Activated naive CD8-positive, alpha-beta T cell treated with anti-CD3 and anti-CD28 coated beads for 36 hours (primary cell): ENCODE results near the gene SH3PXD2B. TPM values are rescaled to one million over a fixed set of nuclear protein-coding genes. Genes with fewer than 3 reads are reported as not detected.

Source experiments
- DNase-seq: peaks from one replicate; pipeline ENCODE4 v3.0.0; 2021
- H3K27ac Mint-ChIP-seq: one replicate; pipeline ENCODE4 v1.8.0; 2022; ENCODE audit warnings: mild to moderate bottlenecking, moderate library complexity, mixed read lengths
- H3K27me3 Mint-ChIP-seq: one replicate; pipeline ENCODE4 v1.8.0; 2022; ENCODE audit warnings: mild to moderate bottlenecking, mixed read lengths
- H3K36me3 Mint-ChIP-seq: one replicate; pipeline ENCODE4 v1.8.0; 2021; ENCODE audit warnings: mild to moderate bottlenecking, mixed read lengths
- H3K4me1 Mint-ChIP-seq: one replicate; pipeline ENCODE4 v1.8.0; 2021; ENCODE audit warnings: mixed read lengths
- H3K4me3 Mint-ChIP-seq: one replicate; pipeline ENCODE4 v1.8.0; 2022; ENCODE audit warnings: mild to moderate bottlenecking, moderate library complexity, mixed read lengths
- H3K9me3 Mint-ChIP-seq: one replicate; pipeline ENCODE4 v1.8.0; 2022; ENCODE audit warnings: mixed read lengths
- total RNA-seq, 2 experiments: library from RNA; stranded (reverse); gene quantifications; one replicate each; pipeline ENCODE4 v1.2.3, GENCODE V29; 2021

SH3PXD2B gene
- under 1 TPM; 0.80 to 0.84 TPM for total RNA-seq

- no peaks in the 10 kb centered on the region for H3K9me3 Mint-ChIP-seq
- peak within 1 kb of the TSS; percentile 71 for H3K4me3 Mint-ChIP-seq
- DNase-seq = peak; percentile 59
- H3K4me1 Mint-ChIP-seq = peaks cover 4% of the 10 kb centered on the region
- no peak within 1 kb of the TSS for H3K27ac Mint-ChIP-seq
- no peaks in the 10 kb centered on the region for H3K36me3 Mint-ChIP-seq
- peaks cover 26% of the 10 kb centered on the region for H3K27me3 Mint-ChIP-seq
Observed at GRCh38 chr5:172454358-172455086, at the start of gene SH3PXD2B. SH3PXD2B (minus strand) TSS chr5:172454525; CDS start chr5:172454352, 173 bp downstream.

DNA sequence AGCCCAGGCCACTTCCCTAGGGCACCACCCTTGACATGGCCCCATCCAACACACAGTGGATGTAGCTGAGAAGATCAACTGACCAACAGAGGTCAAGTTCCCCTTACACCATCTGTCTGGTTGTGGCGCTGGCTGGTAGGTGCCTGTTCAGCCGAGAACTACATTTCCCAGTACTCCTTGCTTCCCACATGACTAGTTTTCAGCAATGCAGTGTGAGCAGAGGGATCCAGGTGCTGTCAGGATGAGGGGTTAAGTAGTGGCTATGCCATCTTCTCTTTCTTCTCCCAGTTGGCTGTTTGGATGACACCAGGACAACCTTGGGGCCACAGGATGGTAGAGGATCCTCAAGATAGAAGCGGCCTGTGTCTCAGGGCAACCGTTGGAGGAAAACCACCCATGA lies 48.6 kb upstream of the SH3PXD2B start:
- no peaks in the 10 kb centered on the region for H3K36me3 Mint-ChIP-seq
- no peaks in the 10 kb centered on the region for H3K4me1 Mint-ChIP-seq
- no peak overlapping the region for H3K27ac Mint-ChIP-seq
- DNase-seq = no peak
- H3K9me3 Mint-ChIP-seq = no peaks in the 10 kb centered on the region
- no peak overlapping the region for H3K4me3 Mint-ChIP-seq
- H3K27me3 Mint-ChIP-seq = no peaks in the 10 kb centered on the region

GRCh38 chr5:172502410-172502809 lies 48.1 kb upstream of the SH3PXD2B start:
- H3K27ac Mint-ChIP-seq = no peak overlapping the region
- H3K4me3 Mint-ChIP-seq = no peak overlapping the region
- H3K4me1 Mint-ChIP-seq = no peaks in the 10 kb centered on the region
- H3K27me3 Mint-ChIP-seq = no peaks in the 10 kb centered on the region
- H3K36me3 Mint-ChIP-seq = no peaks in the 10 kb centered on the region
- DNase-seq = no peak
- no peaks in the 10 kb centered on the region for H3K9me3 Mint-ChIP-seq

DNA sequence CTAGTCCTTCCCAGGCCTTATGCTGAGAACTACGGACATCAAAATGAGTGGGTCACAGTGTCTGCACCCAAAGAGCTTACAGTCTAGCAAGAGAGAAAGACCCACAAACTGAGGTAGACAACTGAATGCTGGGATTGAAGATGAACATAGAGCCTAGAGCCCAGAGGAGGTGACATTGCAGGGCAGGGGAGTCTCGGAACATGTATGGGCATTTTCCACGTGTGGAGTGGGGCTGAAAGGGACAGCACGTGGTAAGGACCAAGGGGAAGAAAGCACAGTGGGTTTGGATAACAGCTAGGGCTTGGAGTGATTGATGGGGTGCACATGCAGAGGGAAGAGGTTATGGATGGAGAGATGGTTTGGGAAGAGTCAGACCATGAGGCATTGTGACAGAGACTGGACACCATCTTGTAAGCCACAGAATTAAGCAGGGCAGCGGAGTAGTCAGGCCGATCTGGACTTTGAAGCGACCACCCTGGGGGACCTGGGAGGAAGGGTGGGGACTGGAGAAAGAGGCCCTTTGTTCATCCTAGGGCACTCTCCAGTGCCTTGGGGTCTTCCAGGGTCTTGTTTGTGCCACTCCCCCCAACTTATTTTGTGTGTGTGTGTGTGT lies 47.5 kb upstream of the SH3PXD2B start:
- Mint-ChIP-seq H3K27ac (no peak overlapping the region), H3K4me3 (no peak overlapping the region), H3K9me3 (no peaks in the 10 kb centered on the region), H3K27me3 (no peaks in the 10 kb centered on the region), H3K4me1 (no peaks in the 10 kb centered on the region), H3K36me3 (no peaks in the 10 kb centered on the region)
- DNase-seq = no peak

DNA sequence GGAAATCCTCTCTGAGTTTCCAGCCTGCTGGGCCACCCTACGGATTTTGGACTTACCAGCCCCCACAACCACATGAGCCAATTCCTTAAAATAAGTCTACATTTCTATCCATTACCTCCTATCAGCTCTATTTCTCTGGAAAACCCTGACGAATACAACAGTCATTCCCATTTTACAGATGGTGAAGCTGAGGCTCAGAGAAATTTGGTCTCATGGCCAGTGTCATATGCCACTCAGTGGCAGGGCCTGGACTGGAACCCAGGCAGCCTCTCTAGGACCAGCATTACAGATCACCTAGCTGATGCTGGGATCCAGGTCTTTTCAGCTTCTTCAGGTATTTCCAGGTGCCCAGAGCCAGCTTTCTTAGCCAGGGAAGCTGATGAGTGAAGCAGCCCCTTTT lies 45.0 kb upstream of the SH3PXD2B start:
- no peak overlapping the region for H3K4me3 Mint-ChIP-seq
- no peak overlapping the region for H3K27ac Mint-ChIP-seq
- H3K4me1 Mint-ChIP-seq = no peaks in the 10 kb centered on the region
- no peaks in the 10 kb centered on the region for H3K27me3 Mint-ChIP-seq
- peaks cover 3% of the 10 kb centered on the region for H3K9me3 Mint-ChIP-seq
- DNase-seq = no peak
- H3K36me3 Mint-ChIP-seq = no peaks in the 10 kb centered on the region

- Mint-ChIP-seq H3K36me3 (no peaks in the 10 kb centered on the region), H3K9me3 (peaks cover 3% of the 10 kb centered on the region), H3K4me1 (no peaks in the 10 kb centered on the region), H3K4me3 (no peak overlapping the region), H3K27me3 (no peaks in the 10 kb centered on the region), H3K27ac (no peak overlapping the region)
- no peak for DNase-seq
Observed at GRCh38 chr5:172498431-172499129, 44.3 kb upstream of the SH3PXD2B start.

GRCh38 chr5:172497591-172498255 lies 43.4 kb upstream of the SH3PXD2B start:
- H3K36me3 Mint-ChIP-seq = no peaks in the 10 kb centered on the region
- no peak for DNase-seq
- H3K27me3 Mint-ChIP-seq = no peaks in the 10 kb centered on the region

GRCh38 chr5:172496671-172497371 lies 42.5 kb upstream of the SH3PXD2B start:
- Mint-ChIP-seq H3K36me3 (no peaks in the 10 kb centered on the region), H3K9me3 (peaks cover 3% of the 10 kb centered on the region), H3K27me3 (no peaks in the 10 kb centered on the region), H3K4me3 (no peak overlapping the region), H3K4me1 (no peaks in the 10 kb centered on the region), H3K27ac (no peak overlapping the region)
- DNase-seq = no peak

More at GRCh38 chr5:172497591-172498255, 43.4 kb upstream of the SH3PXD2B start:
- no peaks in the 10 kb centered on the region for H3K4me1 Mint-ChIP-seq
- H3K4me3 Mint-ChIP-seq = no peak overlapping the region
- peaks cover 3% of the 10 kb centered on the region for H3K9me3 Mint-ChIP-seq
- H3K27ac Mint-ChIP-seq = no peak overlapping the region

- no peak for DNase-seq
- H3K4me1 Mint-ChIP-seq = no peaks in the 10 kb centered on the region
- no peaks in the 10 kb centered on the region for H3K36me3 Mint-ChIP-seq
Observed at GRCh38 chr5:172494630-172495505, 40.5 kb upstream of the SH3PXD2B start.

DNA sequence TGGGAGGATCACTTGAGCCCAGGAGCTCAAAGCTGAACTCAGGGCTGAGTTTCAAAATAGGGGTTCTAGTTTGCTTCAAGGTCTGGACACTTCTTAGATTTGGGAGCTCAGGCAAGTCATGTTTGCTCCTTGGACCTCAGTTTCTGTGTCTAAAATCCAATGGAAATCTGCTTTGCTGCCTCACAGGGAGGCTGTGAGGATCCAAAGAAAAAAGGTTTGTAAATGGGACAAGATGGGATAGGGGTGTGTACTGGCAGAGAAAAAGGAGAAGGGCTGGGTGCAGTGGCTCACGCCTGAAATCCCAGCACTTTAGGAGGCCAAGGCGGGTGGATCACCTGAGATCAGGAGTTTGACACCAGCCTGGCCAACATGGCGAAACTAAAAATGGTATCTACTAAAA lies 39.6 kb upstream of the SH3PXD2B start:
- DNase-seq = no peak
- no peaks in the 10 kb centered on the region for H3K36me3 Mint-ChIP-seq
- H3K27ac Mint-ChIP-seq = no peak overlapping the region
- H3K27me3 Mint-ChIP-seq = no peaks in the 10 kb centered on the region
- peaks cover 3% of the 10 kb centered on the region for H3K9me3 Mint-ChIP-seq
- H3K4me3 Mint-ChIP-seq = no peak overlapping the region
- no peaks in the 10 kb centered on the region for H3K4me1 Mint-ChIP-seq

More at GRCh38 chr5:172494630-172495505, 40.5 kb upstream of the SH3PXD2B start:
- no peaks in the 10 kb centered on the region for H3K27me3 Mint-ChIP-seq
- no peak overlapping the region for H3K4me3 Mint-ChIP-seq
- peaks cover 3% of the 10 kb centered on the region for H3K9me3 Mint-ChIP-seq
- no peak overlapping the region for H3K27ac Mint-ChIP-seq

GRCh38 chr5:172493461-172493860 lies 39.1 kb upstream of the SH3PXD2B start:
- Mint-ChIP-seq H3K4me3 (no peak overlapping the region), H3K36me3 (no peaks in the 10 kb centered on the region), H3K27ac (no peak overlapping the region), H3K27me3 (no peaks in the 10 kb centered on the region), H3K9me3 (peaks cover 3% of the 10 kb centered on the region), H3K4me1 (no peaks in the 10 kb centered on the region)
- DNase-seq = no peak

DNA sequence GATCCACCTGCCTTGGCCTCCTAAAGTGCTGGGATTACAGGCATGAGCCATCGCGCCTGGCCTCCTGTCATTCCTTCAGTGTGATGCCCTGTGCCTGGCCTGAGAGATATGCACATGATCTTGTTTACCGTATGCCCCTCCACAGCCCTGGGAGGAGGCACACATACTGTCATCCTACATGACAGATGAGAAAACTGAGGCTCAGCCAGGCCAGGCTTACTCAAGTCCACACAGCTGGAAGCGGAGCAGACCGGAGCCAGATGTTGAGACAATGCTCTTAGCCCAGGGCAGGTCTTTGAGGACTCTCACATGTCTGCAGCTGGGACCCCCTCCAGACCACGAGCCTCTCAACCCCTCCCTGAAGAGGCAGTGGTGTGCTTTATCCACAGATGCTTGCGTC lies 38.7 kb upstream of the SH3PXD2B start:
- Mint-ChIP-seq H3K27ac (no peak overlapping the region), H3K27me3 (no peaks in the 10 kb centered on the region), H3K4me3 (no peak overlapping the region), H3K9me3 (peaks cover 3% of the 10 kb centered on the region), H3K36me3 (no peaks in the 10 kb centered on the region), H3K4me1 (no peaks in the 10 kb centered on the region)
- DNase-seq = no peak

- H3K9me3 Mint-ChIP-seq = peaks cover 3% of the 10 kb centered on the region
- H3K4me1 Mint-ChIP-seq = no peaks in the 10 kb centered on the region
- H3K27ac Mint-ChIP-seq = no peak overlapping the region
- H3K4me3 Mint-ChIP-seq = no peak overlapping the region
- DNase-seq = no peak
- H3K36me3 Mint-ChIP-seq = no peaks in the 10 kb centered on the region
- no peaks in the 10 kb centered on the region for H3K27me3 Mint-ChIP-seq
Observed at GRCh38 chr5:172492097-172492840, 37.9 kb upstream of the SH3PXD2B start.
